ENCODE results near the gene NAA16.

The NAA16 gene

GRCh38 chr13:41365631-41366030, 54.6 kb downstream of the NAA16 start:
- H3K4me3 ChIP-seq: no peak overlapping the region
- TF ChIP-seq, protein P1, sequence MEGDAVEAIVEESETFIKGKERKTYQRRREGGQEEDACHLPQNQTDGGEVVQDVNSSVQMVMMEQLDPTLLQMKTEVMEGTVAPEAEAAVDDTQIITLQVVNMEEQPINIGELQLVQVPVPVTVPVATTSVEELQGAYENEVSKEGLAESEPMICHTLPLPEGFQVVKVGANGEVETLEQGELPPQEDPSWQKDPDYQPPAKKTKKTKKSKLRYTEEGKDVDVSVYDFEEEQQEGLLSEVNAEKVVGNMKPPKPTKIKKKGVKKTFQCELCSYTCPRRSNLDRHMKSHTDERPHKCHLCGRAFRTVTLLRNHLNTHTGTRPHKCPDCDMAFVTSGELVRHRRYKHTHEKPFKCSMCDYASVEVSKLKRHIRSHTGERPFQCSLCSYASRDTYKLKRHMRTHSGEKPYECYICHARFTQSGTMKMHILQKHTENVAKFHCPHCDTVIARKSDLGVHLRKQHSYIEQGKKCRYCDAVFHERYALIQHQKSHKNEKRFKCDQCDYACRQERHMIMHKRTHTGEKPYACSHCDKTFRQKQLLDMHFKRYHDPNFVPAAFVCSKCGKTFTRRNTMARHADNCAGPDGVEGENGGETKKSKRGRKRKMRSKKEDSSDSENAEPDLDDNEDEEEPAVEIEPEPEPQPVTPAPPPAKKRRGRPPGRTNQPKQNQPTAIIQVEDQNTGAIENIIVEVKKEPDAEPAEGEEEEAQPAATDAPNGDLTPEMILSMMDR (IDR thresholded peaks at IDR 0.05): no peak
- H3K36me3 ChIP-seq: peaks cover 59 to 69% (median 68%) of the 10 kb centered on the region in 3 donors
- DNase-seq: no peak
- no peak overlapping the region for H3K27ac ChIP-seq
- H3K9me3 ChIP-seq: no peaks in the 10 kb centered on the region
- intact Hi-C loops (cut with DNase I; ENCODE audit: low total_unique reads): no loop called here
- H3K4me1 ChIP-seq: no peaks in the 10 kb centered on the region
- no peaks in the 10 kb centered on the region for H3K27me3 ChIP-seq

GRCh38 chr13:41370736-41371135, 59.7 kb downstream of the NAA16 start:
- H3K36me3 ChIP-seq: peaks cover 64 to 77% (median 76%) of the 10 kb centered on the region in 3 donors
- TF ChIP-seq, protein P1 (IDR thresholded peaks at IDR 0.05): no peak
- H3K27ac ChIP-seq: no peak overlapping the region
- DNase-seq: no peak
- H3K9me3 ChIP-seq: no peaks in the 10 kb centered on the region
- no peaks in the 10 kb centered on the region for H3K27me3 ChIP-seq
- H3K4me1 ChIP-seq: no peaks in the 10 kb centered on the region
- no peak overlapping the region for H3K4me3 ChIP-seq
- intact Hi-C loops (cut with DNase I; ENCODE audit: low total_unique reads): no loop called here

- H3K27me3 ChIP-seq: no peaks in the 10 kb centered on the region
- no peak for DNase-seq
- H3K9me3 ChIP-seq: no peaks in the 10 kb centered on the region
- H3K27ac ChIP-seq: no peak overlapping the region
- H3K4me3 ChIP-seq: no peak overlapping the region
- TF ChIP-seq, protein P1 (IDR thresholded peaks at IDR 0.05): no peak
- no peaks in the 10 kb centered on the region for H3K4me1 ChIP-seq
- H3K36me3 ChIP-seq: peaks cover 34 to 40% (median 40%) of the 10 kb centered on the region in 3 donors
- intact Hi-C loops (cut with DNase I; ENCODE audit: low total_unique reads): no loop called here
Measured at GRCh38 chr13:41377446-41377845, 66.4 kb downstream of the NAA16 start.

GRCh38 chr13:41382431-41382830, 71.4 kb downstream of the NAA16 start:
- no peak for DNase-seq
- TF ChIP-seq, protein P1 (IDR thresholded peaks at IDR 0.05): no peak
- H3K27me3 ChIP-seq: no peaks in the 10 kb centered on the region
- no peak overlapping the region for H3K27ac ChIP-seq
- H3K9me3 ChIP-seq: no peaks in the 10 kb centered on the region
- no peaks in the 10 kb centered on the region for H3K36me3 ChIP-seq
- no peaks in the 10 kb centered on the region for H3K4me1 ChIP-seq
- no peak overlapping the region for H3K4me3 ChIP-seq
- intact Hi-C loops (cut with DNase I; ENCODE audit: low total_unique reads): no loop called here

DNA sequence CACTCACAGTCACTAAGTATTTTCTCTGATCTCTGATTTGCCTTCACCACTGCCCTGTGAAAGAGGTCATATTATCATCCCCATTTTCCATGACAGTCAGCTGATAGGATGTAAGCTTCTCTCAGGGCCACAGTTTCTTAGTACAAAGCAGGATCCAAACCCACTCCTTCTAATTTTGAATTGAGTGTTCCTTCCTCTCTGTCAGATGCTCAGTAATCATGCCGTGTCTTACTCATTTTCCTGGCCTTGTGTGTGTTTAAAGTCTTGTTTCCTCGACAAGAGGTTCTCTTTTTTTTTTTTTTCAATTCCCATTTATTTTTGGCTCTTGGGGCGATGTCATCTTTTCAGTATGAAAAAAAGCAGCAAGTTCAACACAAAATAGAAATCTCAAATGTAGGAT, 72.3 kb downstream of the NAA16 start:
- Histone ChIP-seq H3K27me3 (no peaks in the 10 kb centered on the region), H3K9me3 (no peaks in the 10 kb centered on the region), H3K4me1 (peaks cover 0 to 4% (median 0%) of the 10 kb centered on the region in 4 donors), H3K27ac (no peak overlapping the region), H3K4me3 (no peak overlapping the region), H3K36me3 (no peaks in the 10 kb centered on the region)
- intact Hi-C loops (cut with DNase I; ENCODE audit: low total_unique reads): no loop called here
- no peak for DNase-seq
- TF ChIP-seq, protein P1 (IDR thresholded peaks at IDR 0.05): no peak

Measured in tibial artery (tissue), 4 donors.